ENCODE data around the gene AGPAT2.

- TF ChIP-seq TCF7L2 (IDR thresholded peaks at IDR 0.05; ENCODE audit: low read depth, low read length) (no peak), CTCF (IDR thresholded peaks at IDR 0.05) (no peak), POLR2AphosphoS5 (IDR thresholded peaks at IDR 0.05; ENCODE audit: low read depth, low read length) (no peak), REST (IDR thresholded peaks at IDR 0.05; ENCODE audit: insufficient read depth in 1 of 2, low read depth in 2 of 2, low read length in 1 of 2) (no peak)
Observed at GRCh38 chr9:136718345-136719194, 31.3 kb upstream of the AGPAT2 start.
